Sigmoid colon (tissue), 3 donors: ENCODE data around the gene RRP1.

ENCODE experiments used
- POLR2A ChIP-seq, 2 donors: fragments of 450-650 bp; IDR thresholded peaks; one replicate each; pipeline ENCODE4 v1.6.1; 2016; ENCODE audit warnings: antibody characterized with exemption in 2 of 2, mild to moderate bottlenecking in 2 of 2, moderate library complexity in 2 of 2
- TF ChIP-seq, protein P1 (sequence below), 4 experiments: fragments of 450-650 bp in 3 of 4; fragments of 200-600 bp in 1 of 4; IDR thresholded peaks; one replicate each; pipeline ENCODE4 v1.5.1; 2016 to 2019; ENCODE audit warnings: antibody characterized with exemption in 4 of 4, mild to moderate bottlenecking in 3 of 4, moderate library complexity in 2 of 4

DNA sequence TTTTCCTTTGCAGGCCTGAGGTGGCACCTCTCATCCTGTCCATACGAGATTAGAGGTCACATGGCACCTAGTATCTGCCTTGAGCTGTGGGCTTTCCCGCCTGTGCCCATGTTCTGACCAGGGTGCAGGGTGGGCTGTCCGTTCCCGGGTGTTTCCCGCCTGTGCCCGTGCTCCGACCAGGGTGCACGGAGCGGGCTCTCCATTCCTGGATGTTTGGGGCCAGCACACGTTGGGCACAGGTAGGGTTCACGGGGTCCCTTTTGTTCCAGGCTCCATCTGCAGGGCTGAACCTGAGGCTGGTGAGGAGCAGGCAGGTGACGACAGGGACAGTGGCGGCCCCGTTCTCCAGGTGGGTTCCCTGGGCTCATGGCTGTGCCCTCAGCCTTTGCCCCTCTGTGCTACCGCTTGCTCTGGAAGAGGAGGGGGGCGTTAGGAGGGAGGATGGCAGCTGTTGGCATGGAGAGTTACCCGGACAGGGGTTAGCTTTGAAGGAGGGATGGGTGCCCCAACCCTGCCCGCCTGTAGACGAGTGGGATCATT is 10.0 kb downstream of the RRP1 start:
- no peak for TF ChIP-seq POLR2A (IDR thresholded peaks at IDR 0.05)
- TF ChIP-seq, protein P1, sequence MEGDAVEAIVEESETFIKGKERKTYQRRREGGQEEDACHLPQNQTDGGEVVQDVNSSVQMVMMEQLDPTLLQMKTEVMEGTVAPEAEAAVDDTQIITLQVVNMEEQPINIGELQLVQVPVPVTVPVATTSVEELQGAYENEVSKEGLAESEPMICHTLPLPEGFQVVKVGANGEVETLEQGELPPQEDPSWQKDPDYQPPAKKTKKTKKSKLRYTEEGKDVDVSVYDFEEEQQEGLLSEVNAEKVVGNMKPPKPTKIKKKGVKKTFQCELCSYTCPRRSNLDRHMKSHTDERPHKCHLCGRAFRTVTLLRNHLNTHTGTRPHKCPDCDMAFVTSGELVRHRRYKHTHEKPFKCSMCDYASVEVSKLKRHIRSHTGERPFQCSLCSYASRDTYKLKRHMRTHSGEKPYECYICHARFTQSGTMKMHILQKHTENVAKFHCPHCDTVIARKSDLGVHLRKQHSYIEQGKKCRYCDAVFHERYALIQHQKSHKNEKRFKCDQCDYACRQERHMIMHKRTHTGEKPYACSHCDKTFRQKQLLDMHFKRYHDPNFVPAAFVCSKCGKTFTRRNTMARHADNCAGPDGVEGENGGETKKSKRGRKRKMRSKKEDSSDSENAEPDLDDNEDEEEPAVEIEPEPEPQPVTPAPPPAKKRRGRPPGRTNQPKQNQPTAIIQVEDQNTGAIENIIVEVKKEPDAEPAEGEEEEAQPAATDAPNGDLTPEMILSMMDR (IDR thresholded peaks at IDR 0.05): no peak
